Esophagus muscularis mucosa (tissue), 4 donors: ENCODE data around the gene RFNG. TPM values are rescaled to one million over a fixed set of nuclear protein-coding genes. Genes with fewer than 3 reads are reported as not detected.

Experiments used
- DNase-seq: peaks from one replicate; pipeline ENCODE4 v3.0.0-alpha.2; 2017; ENCODE audit errors: extremely low spot score
- H3K27ac ChIP-seq, 4 donors: fragments of 200-600 bp; sonication (generic); replicated peaks in 1 of 4; 1 replicate in 3 of 4; 2 replicates in 1 of 4; pipeline ENCODE4 v1.5.1; 2016 to 2019; ENCODE audit warnings: mild to moderate bottlenecking in 1 of 4
- H3K27me3 ChIP-seq, 4 donors: fragments of 200-600 bp; sonication (generic); one replicate each; pipeline versions ENCODE4 v1.5.1 to v1.6.0; 2016 to 2019
- H3K36me3 ChIP-seq, 4 donors: fragments of 200-600 bp; sonication (generic); one replicate each; pipeline ENCODE4 v1.5.1; 2016 to 2019
- H3K4me1 ChIP-seq, 4 donors: fragments of 200-600 bp; sonication (generic); one replicate each; pipeline ENCODE4 v1.5.1; 2016 to 2019
- H3K4me3 ChIP-seq, 4 donors: fragments of 200-600 bp; sonication (generic); 1 replicate in 2 of 4; 2 replicates in 2 of 4; pipeline ENCODE4 v1.5.1; 2016 to 2019; ENCODE audit warnings: mild to moderate bottlenecking in 4 of 4, moderate library complexity in 1 of 4
- H3K9me3 ChIP-seq, 4 donors: fragments of 200-600 bp; sonication (generic); 1 replicate in 3 of 4; 2 replicates in 1 of 4; pipeline ENCODE4 v1.5.1; 2016 to 2019
- CTCF ChIP-seq, 3 experiments: fragments of 200-600 bp in 2 of 3; fragments of 450-650 bp in 1 of 3; sonication (generic) in 2 of 3; IDR thresholded peaks; one replicate each; pipeline ENCODE4 v1.5.1; 2017 to 2019; ENCODE audit warnings: antibody characterized with exemption in 3 of 3, mild to moderate bottlenecking in 2 of 3, moderate library complexity in 1 of 3
- EP300 ChIP-seq: sonication (generic); formaldehyde crosslinking; IDR thresholded peaks from one replicate; pipeline ENCODE4 v1.6.1; 2017; ENCODE audit warnings: antibody characterized with exemption
- POLR2A ChIP-seq: fragments of 450-650 bp; IDR thresholded peaks from one replicate; pipeline ENCODE4 v1.6.1; 2017; ENCODE audit warnings: antibody characterized with exemption, moderate library complexity, mild to moderate bottlenecking, low read depth
- POLR2AphosphoS5 ChIP-seq, 2 donors: sonication (generic); formaldehyde crosslinking; IDR thresholded peaks; one replicate each; pipeline ENCODE4 v1.6.1; 2017; ENCODE audit warnings: antibody characterized with exemption in 2 of 2
- WGBS: methylation state at CpG from one replicate; pipeline ENCODE4 v1.1.5; 2018; 5-methylcytosine and 5-hydroxymethylcytosine counted together
- intact Hi-C: fragments of 100-400 bp; cut with DNase I; formaldehyde crosslinking; loops from one replicate; pipeline ENCODE4 v1.15.1; 2023
- total RNA-seq, 4 donors: library from RNA; depleted of rRNA; stranded (reverse); fragments of >200 nt; gene quantifications; one replicate each; pipeline versions ENCODE4 v1.1.0 to v1.2.1, GENCODE V29; 2016

The RFNG gene
- total RNA-seq, 4 donors from 2014 or later = 32.4 to 54.8 (median 42.5) TPM

GRCh38 chr17:82014432-82014831 is 37.2 kb downstream of the RFNG start:
- Histone ChIP-seq H3K4me1 (peaks cover 0 to 9% (median under 1%) of the 10 kb centered on the region in 4 donors), H3K9me3 (no peaks in the 10 kb centered on the region), H3K27ac (no peak overlapping the region), H3K4me3 (no peak overlapping the region), H3K36me3 (peaks cover 5 to 52% (median 34%) of the 10 kb centered on the region in 4 donors), H3K27me3 (no peaks in the 10 kb centered on the region)
- 77% methylated on average over 15 of the region's 23 CpGs for WGBS
- intact Hi-C loops = no loop called here
- TF ChIP-seq CTCF (IDR thresholded peaks at IDR 0.05) = no peak
- no peak for TF ChIP-seq POLR2AphosphoS5 (IDR thresholded peaks at IDR 0.05)
- no peak for TF ChIP-seq POLR2A
- TF ChIP-seq EP300 = no peak
- DNase-seq = no peak

- Histone ChIP-seq H3K4me3 (no peak overlapping the region), H3K27me3 (no peaks in the 10 kb centered on the region), H3K9me3 (no peaks in the 10 kb centered on the region), H3K4me1 (peaks cover 0 to 12% (median 0%) of the 10 kb centered on the region in 4 donors), H3K36me3 (peaks cover 8 to 55% (median 35%) of the 10 kb centered on the region in 4 donors), H3K27ac (no peak overlapping the region)
- no peak for TF ChIP-seq POLR2AphosphoS5 (IDR thresholded peaks at IDR 0.05)
- no peak for TF ChIP-seq POLR2A
- TF ChIP-seq CTCF (IDR thresholded peaks at IDR 0.05) = no peak
- no peak for TF ChIP-seq EP300
- 90% methylated on average over 15 of the region's 16 CpGs for WGBS
- intact Hi-C loops = no loop called here
- no peak for DNase-seq
Measured at GRCh38 chr17:82013772-82014321, 37.8 kb downstream of the RFNG start.

GRCh38 chr17:82013341-82013740 is 38.3 kb downstream of the RFNG start:
- WGBS = 68% methylated on average over 17 of the region's 22 CpGs
- no peak for DNase-seq

GRCh38 chr17:82012640-82013295 is 38.8 kb downstream of the RFNG start:
- no peak for DNase-seq
- Histone ChIP-seq H3K27ac (no peak overlapping the region), H3K27me3 (no peaks in the 10 kb centered on the region), H3K4me3 (no peak overlapping the region), H3K4me1 (peaks cover 0 to 17% (median 0%) of the 10 kb centered on the region in 4 donors), H3K9me3 (no peaks in the 10 kb centered on the region), H3K36me3 (peaks cover 5 to 48% (median 27%) of the 10 kb centered on the region in 4 donors)
- 81% methylated on average over 8 of the region's 19 CpGs for WGBS
- no peak for TF ChIP-seq POLR2AphosphoS5 (IDR thresholded peaks at IDR 0.05)
- TF ChIP-seq CTCF (IDR thresholded peaks at IDR 0.05) = no peak
- TF ChIP-seq POLR2A = no peak
- TF ChIP-seq EP300 = no peak
- intact Hi-C loops = no loop called here

More at GRCh38 chr17:82013341-82013740, 38.3 kb downstream of the RFNG start:
- peaks cover 0 to 17% (median 0%) of the 10 kb centered on the region in 4 donors for H3K4me1 ChIP-seq
- no peak for TF ChIP-seq CTCF (IDR thresholded peaks at IDR 0.05)
- no peak for TF ChIP-seq EP300
- TF ChIP-seq POLR2A = no peak
- TF ChIP-seq POLR2AphosphoS5 (IDR thresholded peaks at IDR 0.05) = no peak
- H3K27ac ChIP-seq = no peak overlapping the region
- peaks cover 8 to 52% (median 31%) of the 10 kb centered on the region in 4 donors for H3K36me3 ChIP-seq
- intact Hi-C loops = no loop called here
- no peaks in the 10 kb centered on the region for H3K9me3 ChIP-seq
- no peak overlapping the region for H3K4me3 ChIP-seq
- H3K27me3 ChIP-seq = no peaks in the 10 kb centered on the region
